Stimulated activated CD8-positive, alpha-beta memory T cell treated with anti-CD3 and anti-CD28 coated beads, Interleukin-7, amount 100 ng/mL, for 1 hour (primary cell): ENCODE data around the gene RAB3A.
"Not testable (repeated sequence)": the region's sequence is repeated elsewhere in the genome, so short reads cannot be mapped to it uniquely, and the experiment has no call there.

ENCODE experiments used
- DNase-seq, 2 donors: peaks; one replicate each; pipeline ENCODE4 v3.0.0-alpha.2; 2020; ENCODE audit warnings: low read depth in 2 of 2

RAB3A gene

GRCh38 chr19:18168673-18169381 lies 35.0 kb downstream of the RAB3A start:
- no peak for DNase-seq

GRCh38 chr19:18167975-18168645 lies 35.7 kb downstream of the RAB3A start:
- DNase-seq: peak in 1 of 2 donors; percentile 31

- DNase-seq: no peak
Measured at GRCh38 chr19:18167011-18167410, 36.8 kb downstream of the RAB3A start.

GRCh38 chr19:18165794-18166544 lies 37.9 kb downstream of the RAB3A start:
- no peak for DNase-seq

GRCh38 chr19:18164072-18164471 lies 39.8 kb downstream of the RAB3A start:
- no peak for DNase-seq

GRCh38 chr19:18161636-18162002 lies 42.2 kb downstream of the RAB3A start:
- DNase-seq: no peak

- DNase-seq: peak; percentile 62 to 70
Measured at GRCh38 chr19:18160971-18161635, 42.7 kb downstream of the RAB3A start.

- no peak for DNase-seq
Measured at GRCh38 chr19:18160493-18160970, 43.3 kb downstream of the RAB3A start.

- DNase-seq: no peak
Measured at GRCh38 chr19:18159810-18160209, 44.0 kb downstream of the RAB3A start.

GRCh38 chr19:18159059-18159616 lies 44.7 kb downstream of the RAB3A start:
- not testable (repeated sequence) for DNase-seq

- DNase-seq: no peak
Measured at GRCh38 chr19:18158467-18158866, 45.4 kb downstream of the RAB3A start.

- no peak for DNase-seq
Measured at GRCh38 chr19:18157465-18158063, 46.3 kb downstream of the RAB3A start.

GRCh38 chr19:18156841-18157464 lies 46.9 kb downstream of the RAB3A start:
- no peak for DNase-seq

- no peak for DNase-seq
Measured at GRCh38 chr19:18156268-18156667, 47.6 kb downstream of the RAB3A start.

- DNase-seq: no peak
Measured at GRCh38 chr19:18155095-18156087, 48.5 kb downstream of the RAB3A start.

GRCh38 chr19:18153556-18154134 lies 50.2 kb downstream of the RAB3A start:
- no peak for DNase-seq

- DNase-seq: peak; percentile 99
Measured at GRCh38 chr19:18152817-18153555, 50.9 kb downstream of the RAB3A start, which contains the start of gene PIK3R2. Gene PIK3R2 (plus strand): TSS chr19:18153163. CDS start chr19:18155880, 2,717 bp downstream.

- peak; percentile 92 to 97 for DNase-seq
Measured at GRCh38 chr19:18152442-18152816, 51.4 kb downstream of the RAB3A start.
